ENCODE results near the gene WDR7. TPM values are rescaled to one million over a fixed set of nuclear protein-coding genes. Genes with fewer than 3 reads are reported as not detected.

WDR7 gene
- 29.3 TPM for total RNA-seq
- long read RNA-seq, full-length matches to known transcripts = 1 of 15 reads
- long read RNA-seq, partial matches to known transcripts = 11 of 15 reads
- long read RNA-seq, other reads (novel, unspliced or antisense) = 3 of 15 reads

DNA sequence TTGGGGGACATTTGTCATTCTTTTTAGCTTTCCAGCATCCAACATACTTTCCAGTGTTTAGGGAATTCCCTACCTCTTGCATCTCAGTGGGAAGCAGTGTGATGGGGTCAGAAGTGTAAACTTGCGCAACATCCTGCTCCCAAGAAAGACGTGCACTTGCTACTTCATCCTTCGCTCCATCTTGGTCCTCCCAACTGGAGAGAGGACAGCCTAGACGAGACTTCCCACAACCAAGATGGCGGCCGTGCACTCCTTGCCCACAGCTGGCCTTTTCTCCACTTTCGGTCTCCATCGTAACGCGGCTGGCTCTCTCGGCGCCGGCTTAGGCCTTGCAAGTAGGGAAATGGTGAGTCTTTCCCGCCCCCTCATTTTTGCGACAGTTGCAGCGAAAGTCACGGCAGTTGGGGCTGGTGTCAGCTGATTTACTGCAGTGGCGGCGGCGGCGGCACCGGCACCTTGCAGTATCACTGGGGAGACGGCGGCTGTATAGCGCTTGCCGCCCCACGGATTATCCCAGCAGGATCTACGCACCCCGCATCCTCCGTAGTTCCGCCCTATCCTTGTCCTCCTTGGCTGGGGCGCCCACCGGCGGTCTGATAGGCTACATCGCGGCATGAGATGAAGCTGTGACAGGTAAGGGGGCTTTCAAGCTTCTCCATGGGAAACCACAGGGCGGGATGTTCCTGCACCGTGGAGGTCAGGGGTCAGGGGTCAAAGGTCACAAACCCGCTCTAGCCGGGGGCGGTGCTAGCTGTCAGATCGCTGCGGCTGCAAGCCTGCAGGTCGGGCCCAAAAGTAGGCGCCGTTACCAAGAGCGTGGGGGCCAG lies at the start of gene WDR7:
Gene WDR7, plus strand, starts transcription at position 416 of the 827 bp plus-strand sequence. CDS start 21,157 bp downstream, outside the sequence.
- Histone ChIP-seq H3K27ac (replicated peaks) (peak within 1 kb of the TSS; percentile 90), H3K4me1 (peaks cover 31% of the 10 kb centered on the region), H3K27me3 (ENCODE audit: low read depth) (no peaks in the 10 kb centered on the region), H3K36me3 (no peaks in the 10 kb centered on the region), H3K9me3 (replicated peaks) (no peaks in the 10 kb centered on the region), H3K4me3 (peak within 1 kb of the TSS; percentile 88)
- intact Hi-C loops (cut with micrococcal nuclease) = no loop called here
- TF ChIP-seq, protein P1, sequence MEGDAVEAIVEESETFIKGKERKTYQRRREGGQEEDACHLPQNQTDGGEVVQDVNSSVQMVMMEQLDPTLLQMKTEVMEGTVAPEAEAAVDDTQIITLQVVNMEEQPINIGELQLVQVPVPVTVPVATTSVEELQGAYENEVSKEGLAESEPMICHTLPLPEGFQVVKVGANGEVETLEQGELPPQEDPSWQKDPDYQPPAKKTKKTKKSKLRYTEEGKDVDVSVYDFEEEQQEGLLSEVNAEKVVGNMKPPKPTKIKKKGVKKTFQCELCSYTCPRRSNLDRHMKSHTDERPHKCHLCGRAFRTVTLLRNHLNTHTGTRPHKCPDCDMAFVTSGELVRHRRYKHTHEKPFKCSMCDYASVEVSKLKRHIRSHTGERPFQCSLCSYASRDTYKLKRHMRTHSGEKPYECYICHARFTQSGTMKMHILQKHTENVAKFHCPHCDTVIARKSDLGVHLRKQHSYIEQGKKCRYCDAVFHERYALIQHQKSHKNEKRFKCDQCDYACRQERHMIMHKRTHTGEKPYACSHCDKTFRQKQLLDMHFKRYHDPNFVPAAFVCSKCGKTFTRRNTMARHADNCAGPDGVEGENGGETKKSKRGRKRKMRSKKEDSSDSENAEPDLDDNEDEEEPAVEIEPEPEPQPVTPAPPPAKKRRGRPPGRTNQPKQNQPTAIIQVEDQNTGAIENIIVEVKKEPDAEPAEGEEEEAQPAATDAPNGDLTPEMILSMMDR (IDR thresholded peaks at IDR 0.05; ENCODE audit: borderline replicate concordance) = peak; percentile 31
- DNase-seq = peak; percentile 96

DNA sequence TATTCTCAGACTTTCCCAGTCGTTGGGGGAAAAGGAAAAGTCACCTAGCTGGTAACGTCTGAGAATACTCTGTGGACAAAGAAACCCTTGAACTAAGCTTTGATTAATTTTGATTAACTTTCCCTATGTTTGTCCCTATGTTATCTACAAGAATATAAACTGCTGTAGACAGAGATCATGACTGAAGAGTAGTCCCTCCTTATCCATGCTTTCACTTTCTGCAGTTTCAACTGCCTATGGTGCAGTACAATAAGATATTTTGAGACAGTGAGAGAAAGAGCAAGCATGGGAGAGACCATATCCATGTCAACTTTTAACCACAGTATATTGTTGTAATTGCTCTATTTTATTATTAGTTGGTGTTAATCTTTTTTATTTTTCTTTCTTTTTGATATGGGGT lies 44.5 kb upstream of the WDR7 start:
- TF ChIP-seq, protein P1 (IDR thresholded peaks at IDR 0.05; ENCODE audit: borderline replicate concordance) = no peak
- no peak for DNase-seq
- H3K36me3 ChIP-seq = peaks cover 100% of the 10 kb centered on the region
- peaks cover 20% of the 10 kb centered on the region for H3K4me1 ChIP-seq
- no peak overlapping the region for H3K27ac ChIP-seq (replicated peaks)
- H3K4me3 ChIP-seq = no peak overlapping the region
- no peaks in the 10 kb centered on the region for H3K27me3 ChIP-seq (ENCODE audit: low read depth)
- no peaks in the 10 kb centered on the region for H3K9me3 ChIP-seq (replicated peaks)
- intact Hi-C loops (cut with micrococcal nuclease) = no loop called here

DNA sequence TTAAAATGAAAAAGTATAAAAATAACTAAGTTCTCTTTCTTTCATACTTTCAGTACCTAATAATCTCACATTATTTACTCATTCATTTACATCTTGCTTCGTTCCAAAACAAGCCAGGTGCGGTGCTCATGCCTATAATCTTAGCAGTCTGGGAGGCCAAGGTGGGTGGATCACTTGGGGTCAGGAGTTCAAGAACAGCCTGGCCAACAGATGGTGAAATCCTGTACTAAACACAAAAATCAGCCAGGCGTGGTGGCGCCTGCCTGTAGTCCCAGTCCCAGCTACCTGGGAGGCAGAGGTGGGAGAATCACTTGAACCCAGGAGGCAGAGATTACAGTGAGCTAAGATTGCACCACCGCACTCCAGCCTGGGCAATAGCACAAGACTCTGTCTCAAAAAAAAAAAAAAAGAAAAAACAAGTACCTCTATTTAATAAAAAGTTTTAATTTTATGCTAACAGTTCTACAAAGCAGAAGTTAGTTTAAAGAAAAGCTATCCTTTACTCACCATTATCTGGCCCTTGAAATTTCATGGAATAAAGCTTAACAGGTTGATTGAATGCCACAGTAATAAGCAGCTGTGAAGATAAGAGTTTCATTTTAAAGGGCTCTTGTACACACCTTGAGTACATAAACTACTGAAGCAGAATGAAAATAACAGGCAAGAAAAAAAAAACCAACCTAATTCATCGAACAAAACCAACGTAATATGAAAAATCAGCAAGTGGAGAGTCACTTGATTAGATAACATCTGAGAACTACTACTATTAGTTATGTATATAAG lies 35.2 kb upstream of the WDR7 start:
- H3K27me3 ChIP-seq (ENCODE audit: low read depth) = no peaks in the 10 kb centered on the region
- no peak overlapping the region for H3K4me3 ChIP-seq
- no peaks in the 10 kb centered on the region for H3K4me1 ChIP-seq
- peaks cover 99% of the 10 kb centered on the region for H3K36me3 ChIP-seq
- DNase-seq = no peak
- intact Hi-C loops (cut with micrococcal nuclease) = no loop called here
- no peaks in the 10 kb centered on the region for H3K9me3 ChIP-seq (replicated peaks)
- TF ChIP-seq, protein P1 (IDR thresholded peaks at IDR 0.05; ENCODE audit: borderline replicate concordance) = no peak
- H3K27ac ChIP-seq (replicated peaks) = no peak overlapping the region

DNA sequence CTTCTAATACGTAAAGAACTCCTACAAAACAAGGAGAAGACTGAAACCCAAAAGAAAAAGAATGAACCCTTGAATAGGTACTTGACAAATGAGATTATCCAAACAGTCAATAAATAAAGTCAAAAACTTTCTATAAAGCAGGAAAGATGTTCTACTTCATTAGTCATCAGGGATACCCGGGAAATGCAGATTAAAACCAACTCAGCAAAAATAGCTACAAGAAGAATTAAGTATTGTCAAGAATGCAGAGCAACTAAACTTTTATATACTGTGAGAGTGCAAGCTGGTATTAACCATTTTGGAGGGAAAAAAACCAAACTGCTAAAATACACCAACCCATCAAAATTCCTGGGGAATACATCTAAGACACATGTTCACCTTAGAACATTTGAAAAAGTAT lies 23.2 kb upstream of the WDR7 start:
- DNase-seq = no peak

More for the DNA sequence above, 23.2 kb upstream of the WDR7 start:
- TF ChIP-seq, protein P1 (IDR thresholded peaks at IDR 0.05; ENCODE audit: borderline replicate concordance) = no peak
- H3K36me3 ChIP-seq = peaks cover 34% of the 10 kb centered on the region
- H3K9me3 ChIP-seq (replicated peaks) = no peaks in the 10 kb centered on the region
- no peaks in the 10 kb centered on the region for H3K27me3 ChIP-seq (ENCODE audit: low read depth)
- H3K27ac ChIP-seq (replicated peaks) = no peak overlapping the region
- peaks cover 74% of the 10 kb centered on the region for H3K4me1 ChIP-seq
- intact Hi-C loops (cut with micrococcal nuclease) = no loop called here
- no peak overlapping the region for H3K4me3 ChIP-seq

Data from left ventricle myocardium inferior (tissue), 1 donor.